Right lobe of liver (tissue), 6 donors: ENCODE measurements around the gene RERE. TPM values are rescaled to one million over a fixed set of nuclear protein-coding genes. Genes with fewer than 3 reads are reported as not detected.

Source experiments
- ATAC-seq, 4 donors: fragments of 200-7000 bp; cut with Tn5 transposase; one replicate each; pipeline ENCODE4 v1.9.1; 2020; ENCODE audit warnings: mild to moderate bottlenecking in 4 of 4, moderate library complexity in 4 of 4
- DNase-seq, 3 donors: peaks; one replicate each; pipeline ENCODE4 v3.0.0-alpha.2; 2020
- H3K27ac ChIP-seq, 3 donors: fragments of 200-600 bp; one replicate each; pipeline ENCODE4 v1.8.0; 2022
- H3K27me3 ChIP-seq, 2 donors: fragments of 200-600 bp; one replicate each; pipeline ENCODE4 v1.8.0; 2022
- H3K36me3 ChIP-seq, 4 donors: fragments of 200-600 bp; sonication (generic) in 1 of 4; one replicate each; pipeline versions ENCODE4 v1.5.1 to v1.8.0; 2017 to 2022; ENCODE audit warnings: control low read depth in 1 of 4
- H3K4me1 ChIP-seq, 4 donors: fragments of 200-600 bp; sonication (generic) in 1 of 4; one replicate each; pipeline versions ENCODE4 v1.5.1 to v1.8.0; 2017 to 2022; ENCODE audit warnings: control low read depth in 1 of 4
- H3K4me3 ChIP-seq, 3 donors: fragments of 200-600 bp; one replicate each; pipeline ENCODE4 v1.8.0; 2022
- H3K9me3 ChIP-seq, 4 donors: fragments of 200-600 bp; sonication (generic) in 1 of 4; one replicate each; pipeline versions ENCODE4 v1.5.1 to v1.8.0; 2017 to 2022; ENCODE audit warnings: control low read depth in 1 of 4
- POLR2A ChIP-seq: fragments of 450-650 bp; IDR thresholded peaks from one replicate; pipeline ENCODE4 v1.6.1; 2017; ENCODE audit warnings: antibody characterized with exemption, mild to moderate bottlenecking
- WGBS: methylation state at CpG from one replicate; pipeline ENCODE4 v1.1.6; 2018; ENCODE audit warnings: low coverage, low lambda C conversion rate; ENCODE audit not compliant: insufficient coverage; ENCODE audit errors: missing lambda C conversion rate; 5-methylcytosine and 5-hydroxymethylcytosine counted together
- intact Hi-C, 2 donors: fragments of 100-400 bp; cut with DNase I; formaldehyde crosslinking; loops; one replicate each; pipeline versions ENCODE4 v1.11.2 to v1.14.1; 2022
- total RNA-seq, 6 experiments: library from RNA; depleted of rRNA in 2 of 6; stranded (reverse); fragments of >200 nt in 2 of 6; fragmentation: NEBNext Ultra II Directional in 3 of 6; extraction: Animal tissue kit (Norgen Biotek cat#: 25700) in 3 of 6; gene quantifications; one replicate each; pipeline versions ENCODE4 v1.1.0 to v1.2.4, GENCODE V29; 2016 to 2023
- TF ChIP-seq, protein P1 (sequence below), 4 donors: fragments of 200-600 bp in 3 of 4; fragments of 450-650 bp in 1 of 4; IDR thresholded peaks; one replicate each; pipeline versions ENCODE4 v1.5.1 to v1.8.0; 2016 to 2022; ENCODE audit warnings: antibody characterized with exemption in 4 of 4, mild to moderate bottlenecking in 2 of 4
- donor health status: DM: no; HTN: yes; CAD: no.
- donor health status: DM: no; HTN: no; CAD: no.
- donor health status: DM: no; HTN: no; CAD: no.
- donor health status: DM: no; HTN: yes; CAD: no.
- donor health status: DM: no; HTN: yes; CAD: no.

Gene RERE
- total RNA-seq, 6 experiments from 2014 or later = 17.5 to 38.4 (median 25.0) TPM

DNA sequence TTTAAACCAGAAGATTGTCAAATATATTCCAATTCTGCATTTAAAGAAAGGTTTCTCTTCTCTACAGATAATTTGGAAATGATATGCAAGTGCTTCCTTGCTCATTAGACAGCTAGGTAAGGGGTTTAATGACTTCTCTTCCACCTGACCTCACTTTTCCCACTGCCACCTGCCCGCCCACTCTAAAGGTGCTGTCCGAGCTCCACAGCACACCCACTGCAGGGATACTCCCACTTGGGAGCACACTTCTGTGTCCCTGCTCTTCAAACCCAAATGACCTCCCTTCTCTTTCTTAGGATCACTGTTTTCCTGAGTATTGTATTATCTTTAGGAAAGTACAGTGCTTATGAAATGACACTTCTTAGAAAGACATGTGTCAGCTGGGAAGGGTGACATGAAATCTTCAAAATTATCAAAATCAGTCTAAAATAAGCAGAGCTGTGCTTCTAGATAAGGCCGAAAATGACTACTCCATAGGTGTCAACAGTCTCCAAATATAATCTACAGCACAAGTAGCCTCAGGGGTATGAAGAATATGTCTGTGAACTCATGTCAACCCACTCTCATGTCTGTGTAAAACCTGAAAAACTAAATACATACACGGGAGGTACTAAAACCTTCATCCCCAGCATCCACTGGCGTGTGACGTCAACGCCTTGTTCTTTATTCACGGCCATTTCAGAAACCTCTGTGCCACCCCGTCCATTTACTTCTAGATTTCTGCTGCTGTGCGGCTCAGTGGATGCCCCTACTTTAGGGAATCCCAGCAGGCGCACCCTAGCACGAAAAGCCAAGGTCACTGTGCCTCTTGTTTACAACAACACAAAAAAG is 428.5 kb downstream of the RERE start:
- ATAC-seq (no peak), DNase-seq (no peak)
- WGBS = 94% methylated on average over 12 of the region's 12 CpGs
- H3K27ac ChIP-seq = no peak overlapping the region
- peaks cover 0 to 17% (median 6%) of the 10 kb centered on the region in 4 donors for H3K4me1 ChIP-seq
- H3K27me3 ChIP-seq = no peaks in the 10 kb centered on the region
- intact Hi-C loops = no loop called here
- TF ChIP-seq, protein P1, sequence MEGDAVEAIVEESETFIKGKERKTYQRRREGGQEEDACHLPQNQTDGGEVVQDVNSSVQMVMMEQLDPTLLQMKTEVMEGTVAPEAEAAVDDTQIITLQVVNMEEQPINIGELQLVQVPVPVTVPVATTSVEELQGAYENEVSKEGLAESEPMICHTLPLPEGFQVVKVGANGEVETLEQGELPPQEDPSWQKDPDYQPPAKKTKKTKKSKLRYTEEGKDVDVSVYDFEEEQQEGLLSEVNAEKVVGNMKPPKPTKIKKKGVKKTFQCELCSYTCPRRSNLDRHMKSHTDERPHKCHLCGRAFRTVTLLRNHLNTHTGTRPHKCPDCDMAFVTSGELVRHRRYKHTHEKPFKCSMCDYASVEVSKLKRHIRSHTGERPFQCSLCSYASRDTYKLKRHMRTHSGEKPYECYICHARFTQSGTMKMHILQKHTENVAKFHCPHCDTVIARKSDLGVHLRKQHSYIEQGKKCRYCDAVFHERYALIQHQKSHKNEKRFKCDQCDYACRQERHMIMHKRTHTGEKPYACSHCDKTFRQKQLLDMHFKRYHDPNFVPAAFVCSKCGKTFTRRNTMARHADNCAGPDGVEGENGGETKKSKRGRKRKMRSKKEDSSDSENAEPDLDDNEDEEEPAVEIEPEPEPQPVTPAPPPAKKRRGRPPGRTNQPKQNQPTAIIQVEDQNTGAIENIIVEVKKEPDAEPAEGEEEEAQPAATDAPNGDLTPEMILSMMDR (IDR thresholded peaks at IDR 0.05) = no peak
- TF ChIP-seq POLR2A = no peak
- peaks cover 0 to 8% (median 6%) of the 10 kb centered on the region in 4 donors for H3K36me3 ChIP-seq
- H3K9me3 ChIP-seq = no peaks in the 10 kb centered on the region
- no peak overlapping the region for H3K4me3 ChIP-seq

DNA sequence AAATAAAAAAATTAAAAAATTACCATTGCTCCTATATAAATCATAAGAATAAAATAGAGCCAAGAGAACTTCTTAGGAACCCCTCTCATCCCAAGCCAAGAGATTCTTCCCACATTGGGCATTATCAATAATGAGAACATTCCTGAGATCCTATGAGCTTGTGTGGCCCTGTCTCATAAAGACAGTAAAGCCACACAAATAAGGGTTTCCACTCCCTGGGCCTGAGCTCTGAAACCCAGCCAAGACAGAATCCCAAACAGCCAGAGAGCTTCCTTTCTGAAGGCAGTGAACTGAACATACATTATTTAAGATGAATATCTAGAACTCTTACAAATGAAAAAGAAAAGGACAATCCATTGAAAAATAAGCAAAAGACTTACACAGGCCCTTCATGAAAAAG is 431.2 kb downstream of the RERE start:
- Histone ChIP-seq H3K4me3 (no peak overlapping the region), H3K27me3 (no peaks in the 10 kb centered on the region), H3K36me3 (peaks cover 0 to 8% (median 6%) of the 10 kb centered on the region in 4 donors), H3K4me1 (peaks cover 0 to 44% (median 21%) of the 10 kb centered on the region in 4 donors), H3K9me3 (no peaks in the 10 kb centered on the region), H3K27ac (no peak overlapping the region)
- no peak for ATAC-seq
- intact Hi-C loops = no loop called here
- TF ChIP-seq POLR2A = no peak
- TF ChIP-seq, protein P1 (IDR thresholded peaks at IDR 0.05) = no peak
- DNase-seq = no peak

DNA sequence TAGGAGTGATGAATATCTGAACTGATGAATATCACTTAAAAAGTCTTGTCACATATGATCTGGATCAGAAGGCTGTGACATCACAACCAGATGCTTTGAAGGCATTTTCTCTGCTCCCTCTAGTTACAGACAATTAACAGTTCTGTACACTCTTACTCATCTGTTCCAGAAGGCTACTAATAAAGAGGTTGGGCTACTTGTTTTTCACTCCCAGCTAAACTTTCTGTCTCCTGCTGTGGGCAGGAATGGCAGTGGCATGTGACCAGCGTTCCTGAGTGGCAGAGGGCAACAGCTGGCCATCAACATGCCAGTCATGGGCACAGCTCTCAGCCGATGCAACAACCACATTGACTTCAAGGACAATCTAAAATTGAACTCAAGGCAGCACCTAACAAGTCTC is 432.9 kb downstream of the RERE start:
- H3K36me3 ChIP-seq = peaks cover 0 to 5% (median 3%) of the 10 kb centered on the region in 4 donors
- H3K9me3 ChIP-seq = no peaks in the 10 kb centered on the region
- 60% methylated on average over 1 of the region's 2 CpGs for WGBS
- H3K4me3 ChIP-seq = no peak overlapping the region
- H3K27ac ChIP-seq = no peak overlapping the region
- peaks cover 0 to 59% (median 21%) of the 10 kb centered on the region in 4 donors for H3K4me1 ChIP-seq
- no peaks in the 10 kb centered on the region for H3K27me3 ChIP-seq
- no peak for TF ChIP-seq POLR2A
- TF ChIP-seq, protein P1 (IDR thresholded peaks at IDR 0.05) = no peak
- no peak for ATAC-seq
- intact Hi-C loops = no loop called here
- peak in 1 of 3 donors; percentile 37 for DNase-seq

DNA sequence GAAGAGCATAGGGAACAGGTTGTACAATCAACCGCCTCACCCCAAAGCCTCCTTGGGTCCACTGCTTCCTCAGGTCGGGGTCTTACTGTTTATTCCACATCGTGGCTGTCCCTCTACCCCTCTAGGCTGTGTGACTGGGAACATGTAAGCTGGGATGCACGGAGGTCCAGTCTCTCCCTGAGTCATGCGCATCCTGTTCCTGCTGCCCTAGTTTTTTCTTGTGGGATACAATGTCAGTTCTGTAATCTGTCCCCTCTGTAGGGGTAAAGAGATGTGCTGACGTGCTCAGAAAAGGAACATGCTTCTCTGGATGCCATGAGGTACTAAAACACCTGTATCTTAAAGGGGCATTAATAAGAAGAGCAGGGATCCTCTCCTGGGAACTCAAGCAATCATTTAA is 433.4 kb downstream of the RERE start:
- Histone ChIP-seq H3K36me3 (peaks cover 0 to 4% (median 2%) of the 10 kb centered on the region in 4 donors), H3K27me3 (no peaks in the 10 kb centered on the region), H3K4me1 (peaks cover 0 to 64% (median 24%) of the 10 kb centered on the region in 4 donors), H3K4me3 (no peak overlapping the region), H3K27ac (peak overlapping the region in 1 of 3 donors; percentile 65), H3K9me3 (no peaks in the 10 kb centered on the region)
- TF ChIP-seq, protein P1 (IDR thresholded peaks at IDR 0.05) = no peak
- no peak for TF ChIP-seq POLR2A
- intact Hi-C loops = no loop called here
- DNase-seq (no peak), ATAC-seq (peak in 2 of 4 donors; percentile 39 to 44)
- WGBS = 65% methylated on average over 6 of the region's 6 CpGs
